Measurements from ENCODE around the gene TRIO. TPM values are rescaled to one million over a fixed set of nuclear protein-coding genes. Genes with fewer than 3 reads are reported as not detected.

Gene TRIO
- total RNA-seq, 1 experiment from 2014 or later = 136 TPM

DNA sequence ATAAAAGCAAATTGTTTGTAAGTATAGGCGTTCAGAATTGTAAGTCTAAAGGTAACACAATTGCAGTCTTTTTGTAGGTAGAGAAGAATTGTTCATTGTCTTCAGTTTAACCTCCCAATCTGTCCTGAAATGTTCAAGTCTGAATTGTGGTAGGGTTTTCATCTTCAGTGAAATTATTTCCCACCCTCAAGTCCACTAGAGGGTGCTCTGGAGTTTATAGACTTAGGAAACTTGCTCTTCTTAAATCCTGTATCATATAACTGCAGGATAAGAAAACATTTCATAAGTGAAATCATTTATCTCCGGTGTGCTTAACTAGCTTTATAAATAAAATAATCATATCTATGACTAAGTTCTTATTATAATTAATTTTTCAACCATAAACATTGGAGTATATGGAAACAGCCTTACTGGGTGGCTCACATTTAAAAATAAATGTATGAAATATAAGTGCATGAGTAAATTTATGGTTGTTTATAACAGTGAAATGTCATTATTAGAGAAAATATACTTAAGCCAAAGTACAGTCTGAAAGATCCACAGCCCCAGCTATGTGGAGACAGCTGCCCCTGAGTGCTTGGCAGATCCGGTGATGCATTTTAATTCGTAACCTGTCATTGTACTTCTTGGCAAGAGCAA lies 256.0 kb downstream of the TRIO start:
- Mint-ChIP-seq H3K9me3 (ENCODE audit: unreplicated experiment) (peaks cover 8% of the 10 kb centered on the region), H3K4me3 (ENCODE audit: unreplicated experiment) (no peak overlapping the region), H3K27me3 (ENCODE audit: insufficient read depth, unreplicated experiment) (no peaks in the 10 kb centered on the region), H3K27ac (ENCODE audit: low read depth, unreplicated experiment) (no peak overlapping the region), H3K36me3 (ENCODE audit: insufficient read depth, unreplicated experiment) (peaks cover 57% of the 10 kb centered on the region), H3K4me1 (ENCODE audit: insufficient read depth, unreplicated experiment) (no peaks in the 10 kb centered on the region)
- intact Hi-C loops (cut with micrococcal nuclease) = loop anchor here (1.0 to 5.0 kb wide), 2 partner anchors 249 to 613 kb away; no protein-coding TSS in a partner anchor
- CTCF ChIA-PET = interaction anchor here (0.7 to 5.5 kb wide), 20 partner anchors 9 to 267 kb away, joined by 3 to 114 read pairs (median 4); no protein-coding TSS in a partner anchor
- DNase-seq (ENCODE audit: unreplicated experiment) = peak; percentile 64
- POLR2A ChIA-PET = no interaction called here
- no TSS peak for BruUV-seq (replicated peaks)
- TF ChIP-seq, protein P1, sequence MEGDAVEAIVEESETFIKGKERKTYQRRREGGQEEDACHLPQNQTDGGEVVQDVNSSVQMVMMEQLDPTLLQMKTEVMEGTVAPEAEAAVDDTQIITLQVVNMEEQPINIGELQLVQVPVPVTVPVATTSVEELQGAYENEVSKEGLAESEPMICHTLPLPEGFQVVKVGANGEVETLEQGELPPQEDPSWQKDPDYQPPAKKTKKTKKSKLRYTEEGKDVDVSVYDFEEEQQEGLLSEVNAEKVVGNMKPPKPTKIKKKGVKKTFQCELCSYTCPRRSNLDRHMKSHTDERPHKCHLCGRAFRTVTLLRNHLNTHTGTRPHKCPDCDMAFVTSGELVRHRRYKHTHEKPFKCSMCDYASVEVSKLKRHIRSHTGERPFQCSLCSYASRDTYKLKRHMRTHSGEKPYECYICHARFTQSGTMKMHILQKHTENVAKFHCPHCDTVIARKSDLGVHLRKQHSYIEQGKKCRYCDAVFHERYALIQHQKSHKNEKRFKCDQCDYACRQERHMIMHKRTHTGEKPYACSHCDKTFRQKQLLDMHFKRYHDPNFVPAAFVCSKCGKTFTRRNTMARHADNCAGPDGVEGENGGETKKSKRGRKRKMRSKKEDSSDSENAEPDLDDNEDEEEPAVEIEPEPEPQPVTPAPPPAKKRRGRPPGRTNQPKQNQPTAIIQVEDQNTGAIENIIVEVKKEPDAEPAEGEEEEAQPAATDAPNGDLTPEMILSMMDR (IDR thresholded peaks at IDR 0.05; ENCODE audit: unreplicated experiment) = peak; percentile 57

DNA sequence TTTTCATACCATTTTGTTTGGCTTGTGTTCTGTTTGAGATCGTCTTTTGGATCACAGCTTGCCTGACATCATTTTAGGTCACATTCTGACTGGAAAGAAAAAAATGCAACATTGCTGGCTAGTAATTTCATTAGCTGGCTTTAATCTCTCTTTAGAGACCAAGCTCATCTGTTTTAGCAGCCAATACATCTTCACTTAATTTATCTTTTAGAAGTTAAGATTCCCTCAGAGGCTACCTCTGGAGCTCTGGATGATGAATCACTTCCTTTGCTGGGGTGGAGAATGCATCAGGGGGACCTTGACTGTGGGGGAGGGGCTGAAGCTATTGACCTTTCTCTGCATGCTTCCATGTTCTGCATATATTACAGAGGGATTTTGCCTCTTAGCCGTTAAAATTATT lies 256.9 kb downstream of the TRIO start:
- Mint-ChIP-seq H3K4me3 (ENCODE audit: unreplicated experiment) (no peak overlapping the region), H3K4me1 (ENCODE audit: insufficient read depth, unreplicated experiment) (peaks cover 7% of the 10 kb centered on the region), H3K27ac (ENCODE audit: low read depth, unreplicated experiment) (no peak overlapping the region), H3K36me3 (ENCODE audit: insufficient read depth, unreplicated experiment) (peaks cover 54% of the 10 kb centered on the region), H3K9me3 (ENCODE audit: unreplicated experiment) (peaks cover 8% of the 10 kb centered on the region), H3K27me3 (ENCODE audit: insufficient read depth, unreplicated experiment) (no peaks in the 10 kb centered on the region)
- ChIA-PET POLR2A (interaction anchor here (0.6 kb wide), 1 partner anchor 1795 kb away, joined by 3 read pairs; no protein-coding TSS in a partner anchor), CTCF (interaction anchor here (0.6 to 5.5 kb wide), 16 partner anchors 9 to 267 kb away, joined by 3 to 114 read pairs (median 6); no protein-coding TSS in a partner anchor)
- TF ChIP-seq, protein P1 (IDR thresholded peaks at IDR 0.05; ENCODE audit: unreplicated experiment) = no peak
- DNase-seq (ENCODE audit: unreplicated experiment) = peak; percentile 27
- BruUV-seq (replicated peaks) = no TSS peak
- intact Hi-C loops (cut with micrococcal nuclease) = no loop called here

DNA sequence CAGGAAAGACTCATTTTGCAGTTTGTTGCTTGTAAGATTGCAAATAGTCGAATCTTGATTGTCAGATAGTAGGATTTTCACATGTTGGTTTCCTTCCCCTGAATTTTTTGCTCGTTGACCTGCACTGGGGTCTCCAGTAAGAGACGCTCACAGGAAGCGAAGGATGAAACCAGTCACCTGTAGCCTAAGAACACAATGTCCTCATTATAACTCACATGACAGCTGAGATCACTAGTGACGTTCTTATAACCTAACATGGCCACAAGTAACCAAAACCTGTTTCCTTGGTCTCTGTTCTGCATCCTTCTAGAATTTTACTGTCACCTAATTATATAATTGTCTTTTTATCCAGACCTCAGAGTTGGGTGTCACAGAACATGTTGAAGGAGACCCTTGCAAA lies 257.5 kb downstream of the TRIO start:
- intact Hi-C loops (cut with micrococcal nuclease) = no loop called here
- TF ChIP-seq, protein P1 (IDR thresholded peaks at IDR 0.05; ENCODE audit: unreplicated experiment) = no peak
- Mint-ChIP-seq H3K9me3 (ENCODE audit: unreplicated experiment) (peaks cover 8% of the 10 kb centered on the region), H3K36me3 (ENCODE audit: insufficient read depth, unreplicated experiment) (peaks cover 49% of the 10 kb centered on the region), H3K27ac (ENCODE audit: low read depth, unreplicated experiment) (no peak overlapping the region), H3K4me3 (ENCODE audit: unreplicated experiment) (no peak overlapping the region), H3K4me1 (ENCODE audit: insufficient read depth, unreplicated experiment) (peaks cover 10% of the 10 kb centered on the region), H3K27me3 (ENCODE audit: insufficient read depth, unreplicated experiment) (no peaks in the 10 kb centered on the region)
- no peak for DNase-seq (ENCODE audit: unreplicated experiment)
- no TSS peak for BruUV-seq (replicated peaks)
- POLR2A ChIA-PET = no interaction called here
- CTCF ChIA-PET = interaction anchor here (0.6 to 5.5 kb wide), 13 partner anchors 11 to 248 kb away, joined by 3 to 114 read pairs (median 7); no protein-coding TSS in a partner anchor

DNA sequence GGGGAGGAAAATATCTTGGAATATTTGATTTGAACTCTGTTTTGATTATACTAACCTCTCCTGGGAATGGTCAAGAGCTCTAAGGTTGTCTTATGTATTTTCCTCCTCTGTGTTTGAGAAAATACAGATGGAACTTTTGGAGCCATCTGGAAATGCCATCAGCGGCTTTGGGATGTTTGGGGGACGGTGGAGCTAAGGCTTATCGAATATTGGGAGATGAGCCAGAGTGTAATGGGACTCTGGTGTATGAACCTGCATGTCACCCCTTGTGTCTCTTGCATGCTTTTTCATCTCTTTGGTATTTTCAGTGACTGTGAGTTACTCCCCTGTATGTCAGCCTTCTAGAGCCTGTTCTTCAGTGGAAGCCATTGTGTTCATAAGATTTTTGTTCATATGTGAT lies 258.5 kb downstream of the TRIO start:
- peaks cover 8% of the 10 kb centered on the region for H3K9me3 Mint-ChIP-seq (ENCODE audit: unreplicated experiment)
- BruUV-seq (replicated peaks) = no TSS peak
- no peaks in the 10 kb centered on the region for H3K27me3 Mint-ChIP-seq (ENCODE audit: insufficient read depth, unreplicated experiment)
- ChIA-PET POLR2A (no interaction called here), CTCF (interaction anchor here (0.6 to 5.5 kb wide), 3 partner anchors 12 to 247 kb away, joined by 3 to 114 read pairs (median 21); no protein-coding TSS in a partner anchor)
- DNase-seq (ENCODE audit: unreplicated experiment) = no peak
- intact Hi-C loops (cut with micrococcal nuclease) = no loop called here
- TF ChIP-seq, protein P1 (IDR thresholded peaks at IDR 0.05; ENCODE audit: unreplicated experiment) = no peak
- peaks cover 10% of the 10 kb centered on the region for H3K4me1 Mint-ChIP-seq (ENCODE audit: insufficient read depth, unreplicated experiment)
- no peak overlapping the region for H3K4me3 Mint-ChIP-seq (ENCODE audit: unreplicated experiment)
- peaks cover 48% of the 10 kb centered on the region for H3K36me3 Mint-ChIP-seq (ENCODE audit: insufficient read depth, unreplicated experiment)
- no peak overlapping the region for H3K27ac Mint-ChIP-seq (ENCODE audit: low read depth, unreplicated experiment)

Measured in MCF 10A (cell line).